Stimulated activated CD4-positive, alpha-beta T cell treated with anti-CD3 and anti-CD28 coated beads, Interleukin-4, amount 100 ng/mL, for 48 hours (primary cell): Measurements from ENCODE around the gene ITPR2.
"Not testable (repeated sequence)": the region's sequence is repeated elsewhere in the genome, so short reads cannot be mapped to it uniquely, and the experiment has no call there.

Experiments
- DNase-seq, 2 donors: peaks; one replicate each; pipeline ENCODE4 v3.0.0-alpha.2; 2020; ENCODE audit warnings: low read depth in 2 of 2

ITPR2 gene

GRCh38 chr12:26789731-26790644 lies 43.0 kb downstream of the ITPR2 start:
- DNase-seq, result no peak

GRCh38 chr12:26786865-26787514 lies 46.0 kb downstream of the ITPR2 start:
- DNase-seq, result no peak

GRCh38 chr12:26786491-26786864 lies 46.5 kb downstream of the ITPR2 start:
- no peak for DNase-seq

GRCh38 chr12:26783816-26784379 lies 49.1 kb downstream of the ITPR2 start:
- not testable (repeated sequence) for DNase-seq

- no peak for DNase-seq
These were observed 49.9 kb downstream of the ITPR2 start for GRCh38 chr12:26783131-26783526.

GRCh38 chr12:26782372-26783130 lies 50.4 kb downstream of the ITPR2 start:
- no peak for DNase-seq

- DNase-seq, result not testable (repeated sequence)
These were observed 52.3 kb downstream of the ITPR2 start for GRCh38 chr12:26780656-26781055.

GRCh38 chr12:26778173-26778775 lies 54.7 kb downstream of the ITPR2 start:
- not testable (repeated sequence) for DNase-seq

- DNase-seq, result no peak
These were observed 55.8 kb downstream of the ITPR2 start for GRCh38 chr12:26777236-26777635.

- DNase-seq, result not testable (repeated sequence)
These were observed 57.0 kb downstream of the ITPR2 start for GRCh38 chr12:26775991-26776390.

GRCh38 chr12:26773313-26774104 lies 59.5 kb downstream of the ITPR2 start:
- DNase-seq, result no peak

GRCh38 chr12:26771861-26772260 lies 61.1 kb downstream of the ITPR2 start:
- no peak for DNase-seq

- no peak for DNase-seq
These were observed 62.5 kb downstream of the ITPR2 start for GRCh38 chr12:26770239-26771070.

GRCh38 chr12:26769611-26770010 lies 63.4 kb downstream of the ITPR2 start:
- DNase-seq, result no peak

GRCh38 chr12:26768611-26769603 lies 64.1 kb downstream of the ITPR2 start:
- no peak for DNase-seq

- DNase-seq, result no peak
These were observed 65.1 kb downstream of the ITPR2 start for GRCh38 chr12:26767865-26768264.

GRCh38 chr12:26767116-26767515 lies 65.9 kb downstream of the ITPR2 start:
- no peak for DNase-seq

- no peak for DNase-seq
These were observed 70.8 kb downstream of the ITPR2 start for GRCh38 chr12:26762186-26762585.

- no peak for DNase-seq
These were observed 71.2 kb downstream of the ITPR2 start for GRCh38 chr12:26761775-26762174.
